Eye (tissue), 1 donor: ENCODE measurements around the gene MEGF6.

Experiments
- DNase-seq: peaks from one replicate; pipeline ENCODE4 v3.0.0-alpha.2; 2015

MEGF6 gene

GRCh38 chr1:3516911-3517675 is 94.2 kb downstream of the MEGF6 start:
- no peak for DNase-seq

GRCh38 chr1:3516481-3516869 is 94.8 kb downstream of the MEGF6 start:
- no peak for DNase-seq

- no peak for DNase-seq
These were observed 95.4 kb downstream of the MEGF6 start for GRCh38 chr1:3515774-3516480.

- DNase-seq = no peak
These were observed 96.0 kb downstream of the MEGF6 start for GRCh38 chr1:3515272-3515671.

GRCh38 chr1:3514404-3514803 is 96.9 kb downstream of the MEGF6 start:
- no peak for DNase-seq

- DNase-seq = no peak
These were observed 99.5 kb downstream of the MEGF6 start for GRCh38 chr1:3511856-3512255.

GRCh38 chr1:3511306-3511705 is 100.0 kb downstream of the MEGF6 start:
- no peak for DNase-seq

- DNase-seq = no peak
These were observed 100.4 kb downstream of the MEGF6 start for GRCh38 chr1:3510956-3511250.

- DNase-seq = no peak
These were observed 101.0 kb downstream of the MEGF6 start for GRCh38 chr1:3510136-3510955.

- DNase-seq = no peak
These were observed 101.6 kb downstream of the MEGF6 start for GRCh38 chr1:3509721-3510120.

- no peak for DNase-seq
These were observed 102.4 kb downstream of the MEGF6 start for GRCh38 chr1:3508757-3509415.

- no peak for DNase-seq
These were observed 103.6 kb downstream of the MEGF6 start for GRCh38 chr1:3507636-3508275.

- no peak for DNase-seq
These were observed 104.4 kb downstream of the MEGF6 start for GRCh38 chr1:3506943-3507342.

GRCh38 chr1:3506041-3506440 is 105.3 kb downstream of the MEGF6 start:
- no peak for DNase-seq

- DNase-seq = no peak
These were observed 106.1 kb downstream of the MEGF6 start for GRCh38 chr1:3505161-3505560.

- no peak for DNase-seq
These were observed 106.5 kb downstream of the MEGF6 start for GRCh38 chr1:3504822-3505153.

GRCh38 chr1:3504151-3504821 is 107.0 kb downstream of the MEGF6 start:
- no peak for DNase-seq

- no peak for DNase-seq
These were observed 107.8 kb downstream of the MEGF6 start for GRCh38 chr1:3503525-3503886.

GRCh38 chr1:3502641-3503524 is 108.4 kb downstream of the MEGF6 start:
- DNase-seq = no peak

GRCh38 chr1:3501856-3502640 is 109.3 kb downstream of the MEGF6 start:
- DNase-seq = peak; percentile 80

- DNase-seq = no peak
These were observed 109.9 kb downstream of the MEGF6 start for GRCh38 chr1:3501437-3501836.
